ENCODE measurements around the gene CDH11.

- TF ChIP-seq CTCF (IDR thresholded peaks at IDR 0.05 in 4 of 5, conservative IDR thresholded peaks at IDR 0.05 in 1 of 5) (no peak), POLR2A (IDR thresholded peaks at IDR 0.05) (no peak)
Observed at GRCh38 chr16:65142276-65142675, 20.4 kb upstream of the CDH11 start.

All from gastrocnemius medialis (tissue), 4 donors.